ENCODE data around the gene SDHAF3.

DNA sequence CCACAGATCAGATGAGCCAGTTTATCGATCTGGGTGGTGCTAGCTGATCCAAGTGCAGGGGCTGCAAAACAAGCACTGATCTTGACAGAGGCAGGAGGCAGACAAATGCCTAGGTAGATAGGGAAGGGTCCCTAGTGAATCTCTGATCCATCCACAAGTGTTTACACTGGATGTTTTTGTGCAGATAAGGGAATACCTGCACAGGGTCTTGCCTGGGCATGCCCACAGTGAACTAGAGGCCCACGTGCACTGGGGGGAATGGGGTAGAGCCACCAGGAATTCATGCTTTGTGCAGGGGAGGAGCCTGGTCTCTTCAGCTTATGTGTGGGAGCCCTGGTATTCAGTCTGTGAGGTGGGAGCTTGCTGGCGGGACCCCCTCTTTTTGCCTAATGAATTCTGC is 50.3 kb downstream of the SDHAF3 start:
- no peak for TF ChIP-seq POLR2A (IDR thresholded peaks at IDR 0.05; ENCODE audit: low read length)
- TF ChIP-seq GATA1 (IDR thresholded peaks at IDR 0.05; ENCODE audit: low read depth, low read length), result no peak
